ENCODE data around the gene KCNMA1.

DNA sequence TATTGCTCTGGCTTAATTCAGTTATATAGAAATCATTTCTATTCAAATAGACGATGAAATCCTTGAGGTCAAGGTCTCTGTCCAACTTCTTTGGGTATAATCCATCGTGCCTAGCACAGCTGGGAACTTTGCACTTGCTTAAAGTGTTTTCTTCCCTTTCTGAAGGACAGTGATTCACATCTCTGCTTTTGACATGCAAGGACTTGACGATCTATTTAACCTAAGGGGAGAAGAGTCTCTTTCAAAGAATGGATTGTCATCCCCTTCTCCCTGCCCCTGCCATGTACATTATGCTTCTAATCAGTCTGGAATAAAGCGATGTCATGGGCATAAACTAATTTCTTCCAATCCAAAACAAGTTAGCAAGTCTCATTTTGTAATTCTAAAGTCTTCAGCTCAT lies 488.6 kb downstream of the KCNMA1 start:
- TF ChIP-seq, protein P1, sequence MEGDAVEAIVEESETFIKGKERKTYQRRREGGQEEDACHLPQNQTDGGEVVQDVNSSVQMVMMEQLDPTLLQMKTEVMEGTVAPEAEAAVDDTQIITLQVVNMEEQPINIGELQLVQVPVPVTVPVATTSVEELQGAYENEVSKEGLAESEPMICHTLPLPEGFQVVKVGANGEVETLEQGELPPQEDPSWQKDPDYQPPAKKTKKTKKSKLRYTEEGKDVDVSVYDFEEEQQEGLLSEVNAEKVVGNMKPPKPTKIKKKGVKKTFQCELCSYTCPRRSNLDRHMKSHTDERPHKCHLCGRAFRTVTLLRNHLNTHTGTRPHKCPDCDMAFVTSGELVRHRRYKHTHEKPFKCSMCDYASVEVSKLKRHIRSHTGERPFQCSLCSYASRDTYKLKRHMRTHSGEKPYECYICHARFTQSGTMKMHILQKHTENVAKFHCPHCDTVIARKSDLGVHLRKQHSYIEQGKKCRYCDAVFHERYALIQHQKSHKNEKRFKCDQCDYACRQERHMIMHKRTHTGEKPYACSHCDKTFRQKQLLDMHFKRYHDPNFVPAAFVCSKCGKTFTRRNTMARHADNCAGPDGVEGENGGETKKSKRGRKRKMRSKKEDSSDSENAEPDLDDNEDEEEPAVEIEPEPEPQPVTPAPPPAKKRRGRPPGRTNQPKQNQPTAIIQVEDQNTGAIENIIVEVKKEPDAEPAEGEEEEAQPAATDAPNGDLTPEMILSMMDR (IDR thresholded peaks at IDR 0.05): no peak
- TF ChIP-seq POLR2A (IDR thresholded peaks at IDR 0.05; ENCODE audit: low read depth): no peak
